ENCODE data around the gene SLC13A1.

- TF ChIP-seq, protein P1, sequence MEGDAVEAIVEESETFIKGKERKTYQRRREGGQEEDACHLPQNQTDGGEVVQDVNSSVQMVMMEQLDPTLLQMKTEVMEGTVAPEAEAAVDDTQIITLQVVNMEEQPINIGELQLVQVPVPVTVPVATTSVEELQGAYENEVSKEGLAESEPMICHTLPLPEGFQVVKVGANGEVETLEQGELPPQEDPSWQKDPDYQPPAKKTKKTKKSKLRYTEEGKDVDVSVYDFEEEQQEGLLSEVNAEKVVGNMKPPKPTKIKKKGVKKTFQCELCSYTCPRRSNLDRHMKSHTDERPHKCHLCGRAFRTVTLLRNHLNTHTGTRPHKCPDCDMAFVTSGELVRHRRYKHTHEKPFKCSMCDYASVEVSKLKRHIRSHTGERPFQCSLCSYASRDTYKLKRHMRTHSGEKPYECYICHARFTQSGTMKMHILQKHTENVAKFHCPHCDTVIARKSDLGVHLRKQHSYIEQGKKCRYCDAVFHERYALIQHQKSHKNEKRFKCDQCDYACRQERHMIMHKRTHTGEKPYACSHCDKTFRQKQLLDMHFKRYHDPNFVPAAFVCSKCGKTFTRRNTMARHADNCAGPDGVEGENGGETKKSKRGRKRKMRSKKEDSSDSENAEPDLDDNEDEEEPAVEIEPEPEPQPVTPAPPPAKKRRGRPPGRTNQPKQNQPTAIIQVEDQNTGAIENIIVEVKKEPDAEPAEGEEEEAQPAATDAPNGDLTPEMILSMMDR (IDR thresholded peaks at IDR 0.05), result no peak
- TF ChIP-seq POLR2A (IDR thresholded peaks at IDR 0.05), result no peak
Observed at GRCh38 chr7:123096976-123097375, 102.8 kb downstream of the SLC13A1 start.

Data from Peyer's patch (tissue), 4 donors.